Measurements from ENCODE around the gene BRWD1.

Gene BRWD1

GRCh38 chr21:39348355-39349210, 35.2 kb upstream of the BRWD1 start, which contains the start of gene HMGN1:
Gene HMGN1, minus strand, starts transcription at chr21:39349088. Its CDS starts 171 bp downstream, at chr21:39348917.
- H3K9me2 ChIP-seq (replicated peaks; ENCODE audit: insufficient read depth, low read length) = no peaks in the 10 kb centered on the region
- peak within 1 kb of the TSS; percentile 78 for H3K4me2 ChIP-seq (ENCODE audit: low read depth, low read length, poor library complexity, severe bottlenecking)
- H3K27ac ChIP-seq (ENCODE audit: low read depth, low read length) = peak within 1 kb of the TSS; percentile 94
- peak within 1 kb of the TSS; percentile 99 for H3K9ac ChIP-seq (ENCODE audit: low read length)
- H2AFZ ChIP-seq (ENCODE audit: low read depth, low read length, severe bottlenecking) = peak within 1 kb of the TSS; percentile 36
- H3K4me3 ChIP-seq (ENCODE audit: insufficient read depth, low read length, poor library complexity, severe bottlenecking) = peak within 1 kb of the TSS; percentile 100
- H4K20me1 ChIP-seq (ENCODE audit: low read depth, low read length) = peaks cover 6% of the 10 kb centered on the region
- H3K9me3 ChIP-seq (ENCODE audit: insufficient read depth, low read length) = no peaks in the 10 kb centered on the region
- H3K27me3 ChIP-seq (ENCODE audit: low read length) = no peaks in the 10 kb centered on the region
- no peak for TF ChIP-seq EZH2phosphoT487 (conservative IDR thresholded peaks at IDR 0.05; ENCODE audit: low read length)
- TF ChIP-seq, protein P1, sequence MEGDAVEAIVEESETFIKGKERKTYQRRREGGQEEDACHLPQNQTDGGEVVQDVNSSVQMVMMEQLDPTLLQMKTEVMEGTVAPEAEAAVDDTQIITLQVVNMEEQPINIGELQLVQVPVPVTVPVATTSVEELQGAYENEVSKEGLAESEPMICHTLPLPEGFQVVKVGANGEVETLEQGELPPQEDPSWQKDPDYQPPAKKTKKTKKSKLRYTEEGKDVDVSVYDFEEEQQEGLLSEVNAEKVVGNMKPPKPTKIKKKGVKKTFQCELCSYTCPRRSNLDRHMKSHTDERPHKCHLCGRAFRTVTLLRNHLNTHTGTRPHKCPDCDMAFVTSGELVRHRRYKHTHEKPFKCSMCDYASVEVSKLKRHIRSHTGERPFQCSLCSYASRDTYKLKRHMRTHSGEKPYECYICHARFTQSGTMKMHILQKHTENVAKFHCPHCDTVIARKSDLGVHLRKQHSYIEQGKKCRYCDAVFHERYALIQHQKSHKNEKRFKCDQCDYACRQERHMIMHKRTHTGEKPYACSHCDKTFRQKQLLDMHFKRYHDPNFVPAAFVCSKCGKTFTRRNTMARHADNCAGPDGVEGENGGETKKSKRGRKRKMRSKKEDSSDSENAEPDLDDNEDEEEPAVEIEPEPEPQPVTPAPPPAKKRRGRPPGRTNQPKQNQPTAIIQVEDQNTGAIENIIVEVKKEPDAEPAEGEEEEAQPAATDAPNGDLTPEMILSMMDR (IDR thresholded peaks at IDR 0.05; ENCODE audit: insufficient read depth, low read length, poor library complexity, severe bottlenecking) = no peak
- H3F3A ChIP-seq (ENCODE audit: insufficient read depth) = peaks cover 59% of the 10 kb centered on the region
- H3K36me3 ChIP-seq (ENCODE audit: low read length) = peaks cover 46% of the 10 kb centered on the region
- H3K79me2 ChIP-seq (ENCODE audit: insufficient read depth, low read length) = peaks cover 43% of the 10 kb centered on the region

DNA sequence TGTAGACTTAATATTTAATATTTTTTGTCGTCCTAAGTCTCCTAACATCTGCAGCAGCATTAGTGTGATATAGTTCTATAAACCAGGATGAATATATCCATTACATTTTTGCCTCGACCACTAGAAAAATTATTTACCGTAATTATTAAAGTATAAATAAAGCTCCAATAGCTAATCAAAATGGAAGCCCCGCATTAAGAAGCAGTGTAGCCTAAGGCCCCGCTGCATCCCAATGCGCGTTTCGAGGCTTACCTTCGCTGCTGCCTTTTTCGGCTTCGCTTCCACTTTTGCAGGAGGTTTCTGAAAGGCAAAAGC, 34.6 kb upstream of the BRWD1 start:
- H3K9me3 ChIP-seq (ENCODE audit: insufficient read depth, low read length) = no peaks in the 10 kb centered on the region
- H3K4me2 ChIP-seq (ENCODE audit: low read depth, low read length, poor library complexity, severe bottlenecking) = peak overlapping the region; percentile 64
- H3F3A ChIP-seq (ENCODE audit: insufficient read depth) = peaks cover 65% of the 10 kb centered on the region
- no peak overlapping the region for H2AFZ ChIP-seq (ENCODE audit: low read depth, low read length, severe bottlenecking)
- H3K27me3 ChIP-seq (ENCODE audit: low read length) = no peaks in the 10 kb centered on the region
- peak overlapping the region; percentile 99 for H3K9ac ChIP-seq (ENCODE audit: low read length)
- H4K20me1 ChIP-seq (ENCODE audit: low read depth, low read length) = peaks cover 6% of the 10 kb centered on the region
- H3K36me3 ChIP-seq (ENCODE audit: low read length) = peaks cover 52% of the 10 kb centered on the region
- no peaks in the 10 kb centered on the region for H3K9me2 ChIP-seq (replicated peaks; ENCODE audit: insufficient read depth, low read length)
- peak overlapping the region; percentile 94 for H3K27ac ChIP-seq (ENCODE audit: low read depth, low read length)
- H3K79me2 ChIP-seq (ENCODE audit: insufficient read depth, low read length) = peaks cover 43% of the 10 kb centered on the region
- TF ChIP-seq EZH2phosphoT487 (conservative IDR thresholded peaks at IDR 0.05; ENCODE audit: low read length) = no peak
- TF ChIP-seq, protein P1 (IDR thresholded peaks at IDR 0.05; ENCODE audit: insufficient read depth, low read length, poor library complexity, severe bottlenecking) = no peak
- peak overlapping the region; percentile 100 for H3K4me3 ChIP-seq (ENCODE audit: insufficient read depth, low read length, poor library complexity, severe bottlenecking)

DNA sequence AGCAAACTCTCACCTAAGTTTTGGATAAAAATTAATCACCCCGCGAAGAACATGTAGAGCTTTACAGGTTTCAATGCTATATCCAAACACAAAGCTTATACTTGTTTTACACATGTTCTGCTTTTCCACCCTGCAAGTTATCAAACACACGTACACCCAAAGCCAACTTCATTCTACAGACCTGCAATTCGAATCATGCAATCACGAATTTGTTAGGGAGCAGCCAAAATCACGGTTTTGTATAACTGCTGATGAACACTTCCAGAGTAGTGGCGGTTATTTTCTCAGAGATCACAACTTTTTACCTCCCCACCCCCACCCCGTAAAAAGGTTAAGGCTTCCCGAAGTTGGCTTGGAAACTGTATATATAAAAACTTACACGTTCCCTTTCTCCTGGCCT, 34.1 kb upstream of the BRWD1 start:
- peaks cover 53% of the 10 kb centered on the region for H3K36me3 ChIP-seq (ENCODE audit: low read length)
- H3K79me2 ChIP-seq (ENCODE audit: insufficient read depth, low read length) = peaks cover 43% of the 10 kb centered on the region
- TF ChIP-seq, protein P1 (IDR thresholded peaks at IDR 0.05; ENCODE audit: insufficient read depth, low read length, poor library complexity, severe bottlenecking) = no peak
- TF ChIP-seq EZH2phosphoT487 (conservative IDR thresholded peaks at IDR 0.05; ENCODE audit: low read length) = no peak

More for the DNA sequence above, 34.1 kb upstream of the BRWD1 start:
- Histone ChIP-seq H3F3A (ENCODE audit: insufficient read depth) (peaks cover 66% of the 10 kb centered on the region), H2AFZ (ENCODE audit: low read depth, low read length, severe bottlenecking) (no peak overlapping the region), H3K9me3 (ENCODE audit: insufficient read depth, low read length) (no peaks in the 10 kb centered on the region), H3K27me3 (ENCODE audit: low read length) (no peaks in the 10 kb centered on the region), H3K27ac (ENCODE audit: low read depth, low read length) (peak overlapping the region; percentile 94), H3K9ac (ENCODE audit: low read length) (peak overlapping the region; percentile 99), H3K4me3 (ENCODE audit: insufficient read depth, low read length, poor library complexity, severe bottlenecking) (peak overlapping the region; percentile 100), H3K9me2 (replicated peaks; ENCODE audit: insufficient read depth, low read length) (no peaks in the 10 kb centered on the region), H4K20me1 (ENCODE audit: low read depth, low read length) (peaks cover 6% of the 10 kb centered on the region), H3K4me2 (ENCODE audit: low read depth, low read length, poor library complexity, severe bottlenecking) (peak overlapping the region; percentile 64)
